Peyer's patch (tissue), 4 donors: ENCODE data around the gene GORASP1.

Experiments
- POLR2A ChIP-seq, 2 donors: fragments of 450-650 bp; IDR thresholded peaks; one replicate each; pipeline ENCODE4 v1.5.1; 2017; ENCODE audit warnings: antibody characterized with exemption in 2 of 2, mild to moderate bottlenecking in 2 of 2, moderate library complexity in 2 of 2
- TF ChIP-seq, protein P1 (sequence below), 6 experiments: fragments of 450-650 bp in 4 of 6; fragments of 200-600 bp in 2 of 6; sonication (generic) in 1 of 6; IDR thresholded peaks; one replicate each; pipeline ENCODE4 v1.5.1; 2017 to 2019; ENCODE audit warnings: antibody characterized with exemption in 6 of 6, mild to moderate bottlenecking in 3 of 6, moderate library complexity in 1 of 6

DNA sequence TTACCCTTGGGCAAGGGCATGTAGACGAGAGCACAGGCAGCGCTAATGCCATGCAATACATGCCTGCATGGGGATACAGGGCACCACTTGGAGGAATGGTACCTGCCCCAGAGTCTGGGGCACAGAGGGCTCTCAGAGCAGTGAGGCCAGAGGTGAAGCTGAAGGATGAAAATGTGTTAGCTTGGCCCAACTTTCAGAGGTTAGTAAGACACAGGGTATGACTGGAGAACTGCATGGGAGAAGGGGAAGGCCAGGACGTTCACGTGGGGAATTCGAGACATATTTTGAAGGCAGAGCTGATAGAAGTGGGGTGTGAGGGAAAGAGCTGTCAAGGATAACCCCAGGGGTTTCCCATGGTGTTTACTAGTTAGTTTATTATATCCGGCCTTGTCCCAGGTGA is 26.4 kb upstream of the GORASP1 start:
- TF ChIP-seq, protein P1, sequence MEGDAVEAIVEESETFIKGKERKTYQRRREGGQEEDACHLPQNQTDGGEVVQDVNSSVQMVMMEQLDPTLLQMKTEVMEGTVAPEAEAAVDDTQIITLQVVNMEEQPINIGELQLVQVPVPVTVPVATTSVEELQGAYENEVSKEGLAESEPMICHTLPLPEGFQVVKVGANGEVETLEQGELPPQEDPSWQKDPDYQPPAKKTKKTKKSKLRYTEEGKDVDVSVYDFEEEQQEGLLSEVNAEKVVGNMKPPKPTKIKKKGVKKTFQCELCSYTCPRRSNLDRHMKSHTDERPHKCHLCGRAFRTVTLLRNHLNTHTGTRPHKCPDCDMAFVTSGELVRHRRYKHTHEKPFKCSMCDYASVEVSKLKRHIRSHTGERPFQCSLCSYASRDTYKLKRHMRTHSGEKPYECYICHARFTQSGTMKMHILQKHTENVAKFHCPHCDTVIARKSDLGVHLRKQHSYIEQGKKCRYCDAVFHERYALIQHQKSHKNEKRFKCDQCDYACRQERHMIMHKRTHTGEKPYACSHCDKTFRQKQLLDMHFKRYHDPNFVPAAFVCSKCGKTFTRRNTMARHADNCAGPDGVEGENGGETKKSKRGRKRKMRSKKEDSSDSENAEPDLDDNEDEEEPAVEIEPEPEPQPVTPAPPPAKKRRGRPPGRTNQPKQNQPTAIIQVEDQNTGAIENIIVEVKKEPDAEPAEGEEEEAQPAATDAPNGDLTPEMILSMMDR (IDR thresholded peaks at IDR 0.05) = no peak
- TF ChIP-seq POLR2A (IDR thresholded peaks at IDR 0.05) = no peak
